GM21390 (cell line): Measurements from ENCODE around the gene SDHC.
A peak's percentile ranks its signal among the peaks of the same experiment; 100 is the strongest.
"Not testable (repeated sequence)": the region's sequence is repeated elsewhere in the genome, so short reads cannot be mapped to it uniquely, and the experiment has no call there.

ENCODE experiments used
- ATAC-seq: cut with Tn5 transposase; IDR thresholded peaks from one replicate; pipeline ENCODE4 v1.9.1; 2021; ENCODE audit not compliant: unreplicated experiment

The SDHC gene

DNA sequence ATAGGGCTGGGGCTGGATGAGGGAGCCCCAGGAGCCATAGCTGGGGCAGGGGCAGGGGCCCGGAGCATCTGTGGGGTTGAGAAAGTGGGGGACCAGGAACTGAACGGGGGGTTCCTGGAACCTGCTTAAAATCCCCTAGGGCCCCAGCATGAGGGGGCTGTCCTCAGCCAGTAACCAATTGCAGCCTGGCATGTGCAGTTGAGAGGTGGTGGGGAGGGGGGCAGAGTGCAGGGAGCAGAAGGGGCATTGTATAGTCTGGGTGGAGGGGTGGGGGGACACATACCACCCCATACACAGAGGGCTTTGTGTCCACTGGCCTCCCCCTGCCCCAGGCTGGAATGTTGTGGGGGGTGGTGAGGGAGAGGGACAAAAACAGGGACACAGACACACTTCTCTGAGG is 4.3 kb upstream of the SDHC start, which contains the start of gene MPZ:
MPZ (minus strand) TSS at position 101 of the 400 bp plus-strand sequence; CDS start at position 38, 63 bp downstream.
- ATAC-seq: no peak

- no peak for ATAC-seq
These were observed 2.5 kb upstream of the SDHC start for GRCh38 chr1:161311595-161312181.

GRCh38 chr1:161313554-161314200 is 504 bp upstream of the SDHC start:
- ATAC-seq: peak; percentile 7

DNA sequence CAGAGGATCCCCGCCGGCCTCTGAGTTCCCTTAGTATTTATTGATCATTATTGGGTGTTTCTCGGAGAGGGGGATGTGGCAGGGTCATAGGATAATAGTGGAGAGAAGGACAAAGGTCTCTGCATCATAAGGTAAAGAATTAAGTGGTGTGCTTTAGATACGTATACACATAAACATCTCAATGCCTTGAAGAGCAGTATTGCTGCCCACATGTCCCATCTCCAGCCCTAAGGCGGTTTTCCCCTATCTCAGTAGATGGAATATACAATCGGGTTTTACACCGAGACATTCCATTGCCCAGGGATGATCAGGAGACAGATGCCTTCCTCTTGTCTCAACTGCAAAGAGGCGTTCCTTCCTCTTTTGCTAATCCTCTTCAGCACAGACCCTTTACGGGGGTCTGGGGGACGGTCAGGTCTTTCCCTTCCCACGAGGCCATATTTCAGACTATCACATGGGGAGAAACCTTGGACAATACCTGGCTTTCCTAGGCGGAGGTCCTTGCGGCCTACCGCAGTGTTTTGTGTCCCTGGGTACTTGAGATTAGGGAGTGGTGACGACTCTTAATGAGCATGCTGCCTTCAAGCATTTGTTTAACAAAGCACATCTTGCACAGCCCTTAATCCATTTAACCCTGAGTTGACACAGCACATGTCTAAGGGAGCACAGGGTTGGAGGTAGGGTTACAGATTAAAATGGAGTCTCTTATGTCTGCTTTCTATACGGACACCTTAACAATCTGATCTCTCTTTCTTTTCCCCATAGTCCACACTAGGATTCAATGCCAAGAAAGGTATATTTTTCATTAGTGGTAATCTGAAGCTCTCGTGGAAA is 1.9 kb downstream of the SDHC start:
- ATAC-seq: not testable (repeated sequence)

DNA sequence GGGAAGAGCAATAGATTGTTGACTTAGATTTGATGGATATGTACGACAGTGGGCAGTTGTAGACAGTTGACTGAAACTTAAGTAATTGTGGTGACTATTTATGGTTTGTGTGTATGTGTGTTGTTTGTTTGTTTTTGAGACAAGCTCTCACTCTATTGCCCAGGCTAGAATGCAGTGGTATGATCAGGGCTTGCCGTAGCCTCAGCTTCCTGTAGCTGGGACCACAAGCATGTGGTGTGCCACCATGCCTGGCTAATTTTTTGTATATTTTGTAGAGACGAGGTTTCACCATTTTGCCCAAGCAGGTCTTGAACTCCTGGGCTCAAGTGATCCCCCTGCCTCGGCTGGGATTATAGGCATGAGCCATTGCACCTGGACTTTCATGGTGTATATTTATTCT is 9.8 kb downstream of the SDHC start:
- ATAC-seq: no peak

GRCh38 chr1:161330346-161330745 is 16.2 kb downstream of the SDHC start:
- ATAC-seq: no peak

DNA sequence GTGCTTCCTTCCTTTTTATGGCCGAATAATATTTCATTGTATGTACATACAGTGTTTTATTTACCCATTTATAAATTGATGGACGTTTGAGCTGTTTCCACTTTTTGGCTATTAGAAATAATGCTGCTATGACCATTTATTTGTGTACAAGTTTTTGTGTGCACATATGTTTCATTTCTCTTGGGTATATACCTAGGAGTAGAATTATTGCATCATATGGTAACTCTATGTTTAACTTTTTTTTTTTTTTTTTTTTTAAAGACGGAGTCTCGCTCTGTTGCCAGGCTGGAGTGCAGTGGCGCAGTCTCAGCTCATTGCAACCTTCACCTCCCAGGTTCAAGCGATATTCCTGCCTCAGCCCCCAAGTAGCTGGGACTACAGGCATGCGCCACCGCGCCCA is 19.0 kb downstream of the SDHC start:
- ATAC-seq: no peak

DNA sequence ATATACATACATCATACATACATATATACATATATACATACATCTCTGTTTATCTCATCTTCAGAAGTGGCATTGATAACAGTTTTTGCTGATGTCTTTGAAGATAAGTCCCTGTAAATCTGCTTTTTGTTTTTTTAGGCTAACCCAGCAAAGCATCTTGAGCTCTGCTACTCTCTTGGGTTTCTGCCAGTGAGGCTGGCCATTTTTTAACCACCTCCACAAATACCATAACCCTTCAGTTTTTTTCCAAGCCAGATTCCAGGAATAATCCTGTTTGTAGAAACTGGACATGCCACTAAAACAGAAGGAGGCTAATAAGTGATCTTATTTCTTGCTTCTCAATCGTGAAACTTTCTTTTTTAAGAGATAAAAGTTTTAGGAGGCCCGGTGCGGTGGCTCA is 21.6 kb downstream of the SDHC start:
- ATAC-seq: no peak

DNA sequence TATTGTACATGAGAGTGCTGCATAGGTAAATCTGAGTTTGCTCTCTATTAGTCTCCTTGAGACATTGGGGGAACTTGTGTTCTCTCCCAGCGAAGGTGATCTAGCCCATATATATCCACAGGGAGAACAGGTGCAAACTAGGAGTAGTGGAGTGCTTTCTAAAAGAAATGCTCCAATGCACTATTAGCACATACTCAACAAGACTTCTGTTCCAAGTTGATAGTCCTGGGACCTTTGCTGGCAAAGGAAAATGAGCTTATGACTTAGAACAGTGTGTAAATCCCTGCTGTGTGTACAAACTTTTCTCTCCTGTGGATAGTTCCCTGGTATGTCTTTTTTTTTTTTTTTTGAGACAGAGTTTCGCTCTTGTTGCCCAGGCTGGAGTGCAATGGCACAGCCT is 28.0 kb downstream of the SDHC start:
- no peak for ATAC-seq

- ATAC-seq: no peak
These were observed 28.6 kb downstream of the SDHC start for GRCh38 chr1:161342821-161343220.

DNA sequence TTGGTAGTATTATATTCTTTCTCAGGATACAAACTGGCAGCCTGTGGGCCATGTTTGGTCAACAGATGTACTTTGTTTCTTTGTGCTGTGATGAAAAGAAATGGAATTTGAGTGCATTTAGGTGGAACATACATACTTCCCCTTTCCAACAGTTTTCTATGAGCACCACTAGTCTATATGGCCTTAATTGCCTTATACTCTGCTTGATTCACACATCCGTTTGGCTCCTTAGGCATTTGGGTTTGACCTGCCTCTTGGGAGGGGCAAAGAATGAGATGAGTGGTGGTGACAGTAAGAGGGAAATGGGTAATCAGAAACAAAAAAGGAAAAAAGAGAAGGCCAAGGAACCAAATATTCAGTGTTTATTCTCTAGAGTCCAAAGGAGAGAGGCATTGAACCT is 36.5 kb downstream of the SDHC start:
- ATAC-seq: no peak

GRCh38 chr1:161351482-161351881 is 37.3 kb downstream of the SDHC start:
- ATAC-seq: no peak

DNA sequence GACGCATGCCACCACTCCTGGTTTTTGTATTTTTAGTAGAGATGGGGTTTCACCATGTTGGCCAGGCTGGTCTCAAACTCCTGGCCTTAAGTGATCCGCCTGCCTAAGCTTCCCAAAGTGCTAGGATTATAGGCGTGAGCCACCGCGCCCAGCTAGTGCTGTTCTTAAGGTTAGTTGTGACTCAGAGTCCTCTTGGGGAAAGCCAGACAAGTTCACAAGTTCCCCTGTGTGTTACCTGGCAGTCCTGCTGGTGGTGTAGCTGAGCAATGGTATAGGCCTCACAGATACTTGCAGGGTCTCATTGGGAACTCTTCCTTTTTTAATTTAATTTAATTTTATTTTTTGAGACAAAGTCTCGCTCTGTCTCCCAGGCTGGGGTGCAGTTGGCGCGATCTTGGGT is 42.9 kb downstream of the SDHC start:
- no peak for ATAC-seq

GRCh38 chr1:161359291-161359690 is 45.1 kb downstream of the SDHC start:
- ATAC-seq: no peak

- ATAC-seq: no peak
These were observed 50.2 kb downstream of the SDHC start for GRCh38 chr1:161364332-161364731.

GRCh38 chr1:161365207-161365606 is 51.0 kb downstream of the SDHC start:
- no peak for ATAC-seq

DNA sequence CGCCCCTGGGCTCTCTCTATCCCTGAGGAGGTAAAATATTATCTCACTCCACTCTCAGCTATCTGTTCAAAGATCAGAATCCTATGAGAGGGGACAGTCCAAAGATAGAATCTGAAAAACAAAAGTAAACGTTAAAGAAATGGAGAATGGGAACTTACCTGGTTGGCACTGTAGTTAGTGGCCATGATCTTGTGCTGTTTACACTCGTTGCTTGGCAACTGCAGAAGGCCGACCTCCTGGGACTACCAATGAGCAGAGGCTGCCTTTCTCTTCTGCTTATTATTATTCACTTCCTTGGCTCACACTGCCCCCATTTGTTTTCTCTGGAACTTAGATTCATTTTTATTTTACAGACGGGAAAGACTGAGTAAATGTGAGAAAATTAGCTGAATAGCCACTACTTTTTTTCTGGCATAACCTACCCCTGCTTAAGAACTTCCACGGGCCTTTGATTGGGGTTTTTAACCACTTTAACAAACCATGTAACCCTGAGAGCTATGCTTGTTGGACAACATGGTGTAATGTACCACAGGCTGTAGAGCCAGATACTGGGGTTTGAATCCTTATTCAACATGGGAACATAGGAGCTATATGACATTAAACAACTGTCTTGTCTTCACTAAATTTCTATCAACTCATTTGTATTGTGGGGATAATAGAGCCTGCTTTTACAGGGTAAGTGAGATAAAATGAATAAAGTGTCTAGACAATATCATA is 53.7 kb downstream of the SDHC start, which contains the start of gene CFAP126:
CFAP126 (minus strand) TSS at position 193 of the 717 bp plus-strand sequence; CDS start at position 185, 8 bp downstream.
- ATAC-seq: peak; percentile 99

DNA sequence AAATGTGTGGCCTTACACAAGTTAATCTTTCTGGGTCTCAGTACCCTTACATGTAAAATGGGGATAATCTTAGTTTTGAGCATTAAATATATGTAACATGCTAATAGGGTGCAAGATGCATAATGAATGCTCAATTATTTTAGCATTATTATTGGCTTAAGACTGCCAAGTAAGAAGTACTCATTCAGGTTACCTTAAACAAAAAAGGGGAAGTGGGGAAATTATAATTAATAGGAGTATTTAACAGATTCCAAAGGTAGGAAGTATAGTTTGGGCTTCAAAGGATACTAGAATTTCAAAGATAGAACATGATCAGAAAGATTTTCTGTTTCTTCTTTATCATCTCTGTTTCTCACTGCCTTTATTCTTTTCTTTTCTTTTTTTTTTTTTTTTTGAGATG is 59.3 kb downstream of the SDHC start:
- no peak for ATAC-seq

DNA sequence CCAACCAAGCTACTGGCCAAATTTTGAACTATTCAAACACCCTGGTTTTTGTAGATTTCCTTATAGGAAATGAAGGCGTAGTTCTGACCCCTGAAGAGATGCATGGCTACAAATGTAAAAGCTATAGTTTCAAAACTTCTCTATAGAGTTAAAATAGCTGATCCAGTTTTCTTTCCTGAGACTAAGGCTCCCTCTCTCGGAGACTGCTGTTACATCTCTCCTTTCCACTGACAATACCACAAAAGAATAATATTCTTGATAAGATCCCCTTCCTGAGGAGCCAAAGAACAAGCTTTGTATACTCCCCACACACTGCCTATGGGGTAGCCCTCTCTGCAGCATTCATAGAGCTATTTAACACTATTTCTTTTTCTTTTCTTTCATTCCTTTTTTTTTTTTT is 60.2 kb downstream of the SDHC start:
- ATAC-seq: no peak

DNA sequence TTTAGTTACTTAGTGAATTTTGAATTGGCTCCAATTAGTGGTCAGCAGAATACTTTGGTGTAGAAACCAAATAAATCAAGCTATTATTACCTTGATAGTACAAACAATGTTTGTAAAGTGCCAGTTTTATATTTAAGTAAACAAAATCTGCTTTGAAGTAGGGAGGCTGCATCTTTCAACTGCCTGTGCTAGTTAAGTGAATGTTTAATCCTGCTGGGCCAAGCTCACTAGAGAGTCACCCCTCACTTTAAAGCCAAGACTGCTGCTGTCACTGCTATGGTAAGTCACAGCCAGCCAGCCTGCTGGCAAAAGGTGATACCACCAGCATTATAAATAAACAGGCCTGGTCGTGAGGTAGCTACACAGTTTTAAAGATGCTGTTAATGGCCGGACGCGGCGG is 63.8 kb downstream of the SDHC start:
- ATAC-seq: no peak

DNA sequence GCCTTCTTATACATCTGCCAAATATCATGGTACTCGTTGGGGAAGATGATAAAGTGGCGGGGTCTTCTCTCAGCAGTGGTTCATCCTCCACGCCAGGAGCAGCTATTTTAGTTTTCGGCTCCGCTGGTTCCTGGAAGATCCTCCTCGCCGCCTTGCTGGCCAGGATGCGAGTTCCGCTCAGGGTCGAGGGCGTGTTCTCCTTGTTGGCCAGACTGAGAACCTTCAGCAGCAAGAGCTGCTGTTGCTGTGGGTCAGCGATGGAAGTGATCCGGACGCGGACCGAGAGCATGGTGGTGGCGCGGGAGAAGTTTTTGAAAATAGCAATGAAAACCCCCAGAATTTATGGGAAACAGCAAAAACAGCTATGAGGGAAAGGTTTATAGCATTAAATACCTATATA is 64.9 kb downstream of the SDHC start:
- no peak for ATAC-seq
